Subcutaneous adipose tissue (tissue), 4 donors: ENCODE results near the gene CD52. TPM values are rescaled to one million over a fixed set of nuclear protein-coding genes. Genes with fewer than 3 reads are reported as not detected.

Experiments
- CTCF ChIP-seq: fragments of 450-650 bp; IDR thresholded peaks from one replicate; pipeline ENCODE4 v1.5.1; 2016; ENCODE audit warnings: low read depth, mild to moderate bottlenecking, control low read depth, antibody characterized with exemption, moderate library complexity
- total RNA-seq, 4 donors: library from RNA; depleted of rRNA; stranded (reverse); fragments of >200 nt; gene quantifications; one replicate each; pipeline ENCODE4 v1.1.0, GENCODE V29; 2016

Gene CD52
- total RNA-seq, 4 donors from 2014 or later: 4.7 to 719 (median 19.2) TPM

DNA sequence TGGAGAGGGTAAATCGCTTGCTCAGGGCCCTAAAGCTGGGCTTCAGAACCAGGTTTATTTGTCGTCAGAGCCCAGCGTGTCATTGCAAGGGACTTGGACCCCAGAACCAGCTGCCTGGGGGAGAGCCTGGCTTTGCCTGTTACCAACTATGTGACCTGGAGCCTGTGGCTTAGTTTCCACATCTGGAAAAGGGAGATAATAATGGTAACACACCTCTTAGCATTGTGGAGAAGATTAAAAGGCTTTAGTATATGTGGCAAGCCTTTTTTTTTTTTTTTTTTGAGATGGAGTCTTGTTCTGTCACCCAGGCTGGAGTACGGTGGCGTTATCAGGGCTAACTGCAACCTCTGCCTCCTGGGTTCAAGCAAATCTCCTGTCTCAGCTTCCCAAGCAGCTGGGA is 12.5 kb downstream of the CD52 start:
- TF ChIP-seq CTCF: no peak

DNA sequence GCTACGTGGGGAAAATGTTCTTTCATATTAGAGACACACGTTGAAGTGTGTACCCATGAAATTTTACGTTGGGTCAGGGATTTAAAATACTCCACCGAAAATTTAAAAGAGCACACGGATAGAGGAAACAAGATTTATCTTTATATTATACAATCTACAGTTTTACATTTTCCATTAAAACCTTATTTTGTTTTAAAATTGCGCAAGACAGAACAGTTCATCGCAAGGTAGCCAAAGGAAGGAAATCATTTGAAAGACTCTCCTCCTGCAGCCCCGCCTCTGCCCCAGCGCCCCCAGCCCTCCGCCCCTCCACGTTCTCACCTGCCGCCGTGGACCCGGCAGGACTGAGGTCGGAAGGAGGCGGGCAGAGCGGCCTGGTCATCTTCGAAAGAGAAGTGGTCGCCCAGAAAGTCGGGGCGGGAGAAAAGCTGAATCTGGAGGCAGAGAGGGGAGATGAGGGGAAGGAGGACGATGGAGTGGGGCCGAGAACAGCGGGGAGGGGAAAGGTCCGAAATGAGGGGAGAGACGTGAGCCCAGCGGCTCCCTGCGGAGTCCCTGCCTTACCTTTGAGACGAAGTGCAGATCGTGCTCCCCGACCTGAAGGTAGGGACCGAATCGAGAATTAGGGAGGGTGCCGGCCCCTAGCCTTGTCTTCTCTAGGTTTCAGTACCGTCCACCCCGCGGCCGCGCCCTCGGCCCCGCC is 18.2 kb downstream of the CD52 start:
- TF ChIP-seq CTCF: no peak

DNA sequence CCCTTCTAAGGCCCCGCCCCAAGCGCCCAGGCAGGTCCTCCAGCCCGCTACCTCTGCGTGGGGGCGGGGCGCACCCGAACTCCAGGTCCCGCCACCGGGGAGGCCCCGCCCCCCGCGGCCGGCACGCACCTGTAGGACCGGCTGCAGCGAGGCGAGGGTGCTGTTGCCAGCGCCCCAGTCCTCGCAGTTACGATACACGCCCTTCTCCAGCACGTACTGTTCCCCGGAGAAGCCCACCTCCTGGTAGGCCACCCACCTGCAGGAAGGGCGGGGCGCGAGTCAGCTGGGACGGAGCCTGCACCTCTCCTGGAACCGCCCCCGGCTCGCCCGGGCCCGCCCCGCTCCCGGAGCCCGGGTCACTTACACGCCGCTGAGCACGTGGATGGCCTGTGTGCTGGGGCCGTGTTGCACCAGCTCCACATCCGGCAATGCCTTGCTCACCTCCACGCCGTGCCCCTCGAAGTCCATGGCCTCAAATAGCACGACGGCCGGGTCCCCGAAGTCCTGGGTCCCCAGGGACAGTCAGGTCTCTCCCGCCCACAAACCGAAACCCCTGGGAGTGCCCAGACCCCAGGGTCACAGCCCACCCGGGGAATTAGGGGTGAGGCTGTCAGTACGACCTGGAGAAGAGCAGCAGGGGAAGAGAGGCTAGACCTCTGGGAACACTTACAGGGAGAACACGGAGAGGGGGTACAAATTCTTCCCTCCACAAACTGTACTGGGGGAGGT is 18.9 kb downstream of the CD52 start:
- no peak for TF ChIP-seq CTCF

DNA sequence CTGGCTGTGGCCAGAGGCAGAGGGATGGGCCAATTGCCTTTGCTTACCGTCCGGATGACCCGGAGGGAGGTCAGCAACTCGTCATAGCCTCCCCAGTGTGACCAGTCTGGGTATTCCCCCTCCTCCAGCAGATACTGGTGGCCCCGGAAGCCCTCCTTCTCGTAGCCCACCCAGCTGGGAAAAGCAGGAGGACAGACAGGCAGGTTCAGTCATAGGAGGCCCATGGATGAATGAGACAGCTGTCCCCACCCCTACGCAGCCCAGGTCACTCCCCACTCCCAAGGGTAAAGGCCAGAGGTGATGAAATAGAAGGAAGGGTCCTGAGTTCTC is 19.4 kb downstream of the CD52 start:
- no peak for TF ChIP-seq CTCF

- no peak for TF ChIP-seq CTCF
Measured at GRCh38 chr1:26337625-26338024, 19.9 kb downstream of the CD52 start.

GRCh38 chr1:26338670-26339069 is 20.9 kb downstream of the CD52 start:
- TF ChIP-seq CTCF: no peak

GRCh38 chr1:26340047-26340481 is 22.3 kb downstream of the CD52 start:
- TF ChIP-seq CTCF: no peak
